RWPE1 (cell line): ENCODE results near the gene CDC42EP5.
A peak's percentile ranks its signal among the peaks of the same experiment; 100 is the strongest.
"Not testable (repeated sequence)": the region's sequence is repeated elsewhere in the genome, so short reads cannot be mapped to it uniquely, and the experiment has no call there.

Experiments
- CTCF ChIA-PET: fragments of 350-600 bp; sonication (Branson Sonifier 250); formaldehyde crosslinking; extraction: SDS; loops from one replicate; lab custom pipeline; 2021; lab: Yijun Ruan, JAX
- POLR2A ChIA-PET: fragments of 400-600 bp; formaldehyde crosslinking; extraction: SDS; loops from one replicate; lab custom pipeline; 2020; ENCODE audit warnings: antibody characterized with exemption; ENCODE audit not compliant: low non-redundant PET; lab: Yijun Ruan, JAX
- DNase-seq: peaks from one replicate; pipeline ENCODE4 v3.0.0; 2012; ENCODE audit warnings: low spot score
- H3K27ac ChIP-seq: fragments of 450-650 bp; 2 replicates; pipeline ENCODE4 v1.5.1; 2017
- CTCF ChIP-seq: fragments of 450-650 bp; conservative IDR thresholded peaks from 2 replicates; pipeline ENCODE4 v1.5.1; 2017; ENCODE audit warnings: low read depth, mild to moderate bottlenecking

CDC42EP5 gene

DNA sequence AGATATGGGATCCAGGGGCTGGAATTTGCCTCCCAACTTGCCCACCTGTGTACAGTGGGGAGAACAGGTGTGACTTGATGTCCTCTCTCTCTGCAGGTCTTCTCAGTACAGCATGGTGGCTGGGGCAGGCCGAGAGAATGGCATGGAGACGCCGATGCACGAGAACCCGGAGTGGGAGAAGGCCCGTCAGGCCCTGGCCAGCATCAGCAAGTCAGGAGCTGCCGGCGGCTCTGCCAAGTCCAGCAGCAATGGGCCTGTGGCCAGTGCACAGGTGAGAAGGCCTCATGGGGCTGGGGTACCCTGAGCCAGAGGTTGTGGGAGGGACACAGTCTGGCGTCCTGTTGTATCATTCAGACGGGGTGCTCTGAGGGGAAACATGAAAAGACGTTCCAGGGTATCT is 21.1 kb downstream of the CDC42EP5 start:
- CTCF ChIA-PET, result no interaction called here
- TF ChIP-seq CTCF, result no peak
- POLR2A ChIA-PET, result no interaction called here
- H3K27ac ChIP-seq, result no peak overlapping the region
- DNase-seq, result no peak

- H3K27ac ChIP-seq, result peak overlapping the region; percentile 15; the same call in 1 of the 2 replicates
- ChIA-PET POLR2A (interaction anchor here (0.6 kb wide), 2 partner anchors 690 to 1094 kb away, joined by 3 read pairs; no protein-coding TSS in a partner anchor), CTCF (interaction anchor here (1.2 kb wide), 1 partner anchor 9 kb away, joined by 4 read pairs; no protein-coding TSS in a partner anchor)
- DNase-seq, result no peak
- no peak for TF ChIP-seq CTCF
Observed at GRCh38 chr19:54451331-54451871, 21.7 kb downstream of the CDC42EP5 start.

GRCh38 chr19:54449701-54450069 is 23.4 kb downstream of the CDC42EP5 start:
- H3K27ac ChIP-seq, result peak overlapping the region; percentile 92
- ChIA-PET CTCF (no interaction called here), POLR2A (no interaction called here)
- DNase-seq, result no peak
- TF ChIP-seq CTCF, result no peak

GRCh38 chr19:54448774-54449700 is 24.1 kb downstream of the CDC42EP5 start, which contains the start of gene LENG8:
Gene LENG8 (plus strand): TSS chr19:54449199. CDS start chr19:54451345, 2,146 bp downstream.
- DNase-seq, result peak; percentile 97
- peak within 1 kb of the TSS; percentile 92 for H3K27ac ChIP-seq
- ChIA-PET POLR2A (interaction anchor here (0.5 to 1.7 kb wide), 7 partner anchors 10 to 274 kb away, joined by 3 to 11 read pairs (median 5); partner anchors contain the start of gene MBOAT7), CTCF (no interaction called here)
- TF ChIP-seq CTCF, result no peak

DNA sequence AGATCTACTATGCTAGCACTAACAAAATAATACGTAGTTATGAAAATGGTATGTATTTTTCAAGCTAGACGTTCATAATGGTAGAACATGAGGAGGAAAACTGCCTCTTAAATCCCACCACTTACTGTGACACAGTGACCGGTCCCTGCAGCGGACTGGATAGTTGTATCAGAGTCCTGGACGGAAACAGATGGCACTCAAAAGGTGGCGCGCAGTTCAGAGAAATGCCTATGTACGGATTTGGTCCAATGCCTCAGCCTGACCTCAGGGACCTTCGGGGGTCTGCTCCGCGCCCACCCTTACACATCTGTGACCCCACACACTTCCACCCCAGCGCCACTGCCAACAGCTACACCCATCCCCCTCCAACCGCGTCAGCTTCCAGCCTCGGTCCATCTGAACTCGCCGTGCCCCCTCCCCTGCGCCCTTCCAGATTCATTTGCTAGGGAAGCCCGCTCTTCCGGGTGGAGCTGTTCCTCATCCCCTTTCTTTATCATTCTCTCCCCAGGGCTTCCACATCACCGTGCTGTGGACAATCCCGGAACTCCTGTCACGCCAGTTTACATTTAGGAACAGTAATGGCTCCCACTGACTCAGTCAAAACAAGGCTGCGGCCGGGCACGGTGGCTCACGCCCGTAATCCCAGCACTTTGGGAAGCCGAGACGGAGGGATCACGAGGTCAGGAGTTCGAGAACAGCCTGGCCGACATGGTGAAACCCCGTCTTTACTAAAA is 24.9 kb downstream of the CDC42EP5 start:
- ChIA-PET POLR2A (interaction anchor here (0.5 to 1.7 kb wide), 5 partner anchors 9 to 273 kb away, joined by 5 to 11 read pairs (median 6); partner anchors contain the start of gene MBOAT7), CTCF (interaction anchor here (1.0 kb wide), 1 partner anchor 10 kb away, joined by 7 read pairs; no protein-coding TSS in a partner anchor)
- DNase-seq, result no peak
- TF ChIP-seq CTCF, result no peak
- H3K27ac ChIP-seq, result peak overlapping the region; percentile 92

GRCh38 chr19:54446349-54446748 is 26.7 kb downstream of the CDC42EP5 start:
- peak overlapping the region; percentile 22; the same call in 1 of the 2 replicates for H3K27ac ChIP-seq
- CTCF ChIA-PET, DNase-seq, POLR2A ChIA-PET: not testable (repeated sequence)
